ENCODE results near the gene DAB1. TPM values are rescaled to one million over a fixed set of nuclear protein-coding genes. Genes with fewer than 3 reads are reported as not detected.

DAB1 gene
- total and polyA plus RNA-seq, 2 of the 8 experiments (the other 6 are each of a cell fraction or from before 2014, with no cell fraction given): 4.4 to 11.8 TPM

GRCh38 chr1:57378534-57378933, 45.3 kb downstream of the DAB1 start:
- Histone ChIP-seq H3K14ac (ENCODE audit: insufficient read length) (no peak overlapping the region), H2AK5ac (ENCODE audit: low read depth, low read length) (no peak overlapping the region), H3K27me3 (replicated peaks in 1 of 4; ENCODE audit: control insufficient read depth in 3 of 4, extremely low read depth in 1 of 4, insufficient read depth in 3 of 4, low read length in 3 of 4) (no peaks in the 10 kb centered on the region), H3K9me3 (ENCODE audit: insufficient read depth in 2 of 2, low read depth in 1 of 2, low read length in 1 of 2) (no peaks in the 10 kb centered on the region), H2BK120ac (replicated peaks; ENCODE audit: low read depth, low read length) (no peak overlapping the region), H3K4me2 (ENCODE audit: insufficient read depth in 1 of 2, low read depth in 2 of 2, low read length in 2 of 2) (no peak overlapping the region), H2AFZ (ENCODE audit: low read length) (no peak overlapping the region), H3K56ac (replicated peaks; ENCODE audit: insufficient read length, low read depth, low read length) (no peak overlapping the region), H3K23ac (ENCODE audit: insufficient read length) (no peak overlapping the region), H3K4me3 (ENCODE audit: extremely low read depth in 1 of 4, insufficient read depth in 2 of 4, low read depth in 3 of 4, low read length in 4 of 4) (no peak overlapping the region), H2BK20ac (ENCODE audit: low read length) (no peak overlapping the region), H2BK15ac (ENCODE audit: low read length) (no peak overlapping the region), H3K79me1 (ENCODE audit: low read depth, low read length) (no peaks in the 10 kb centered on the region), H4K8ac (ENCODE audit: extremely low read depth, insufficient read depth, low read length) (no peak overlapping the region), H4K91ac (replicated peaks; ENCODE audit: insufficient read length, low read length) (no peak overlapping the region), H4K5ac (ENCODE audit: insufficient read length, low read depth, low read length) (no peak overlapping the region), H3K9ac (replicated peaks in 1 of 4; ENCODE audit: extremely low read depth in 1 of 4, low read depth in 3 of 4, low read length in 3 of 4) (no peak overlapping the region), H2BK5ac (ENCODE audit: low read depth, low read length) (no peak overlapping the region), H3K23me2 (ENCODE audit: low read depth, low read length) (no peaks in the 10 kb centered on the region), H3K4ac (replicated peaks; ENCODE audit: insufficient read length, low read depth, low read length) (no peak overlapping the region), H3K79me2 (ENCODE audit: control insufficient read depth in 1 of 2, insufficient read depth in 2 of 2, low read length in 2 of 2) (no peaks in the 10 kb centered on the region), H3K18ac (ENCODE audit: extremely low read depth, low read length) (no peak overlapping the region), H3K36me3 (ENCODE audit: control insufficient read depth in 2 of 4, insufficient read depth in 4 of 4, low read length in 3 of 4) (no peaks in the 10 kb centered on the region), H3K4me1 (replicated peaks in 1 of 4; ENCODE audit: control insufficient read depth in 3 of 4, insufficient read depth in 4 of 4, low read length in 3 of 4) (0 out of 7 replicates have a peak, but pooled peaks cover 0 to 4% (median 0%) of the 10 kb centered on the region in 4 experiments), H4K20me1 (replicated peaks in 1 of 2; ENCODE audit: control insufficient read depth in 1 of 2, insufficient read depth in 2 of 2, low read length in 2 of 2) (no peaks in the 10 kb centered on the region), H3K27ac (ENCODE audit: low read depth, low read length) (no peak overlapping the region), H2BK12ac (ENCODE audit: low read depth, low read length) (no peak overlapping the region)
- WGBS, 2 experiments (ENCODE audit: extremely low coverage in 1 of 2, insufficient coverage in 1 of 2, insufficient read length in 1 of 2, insufficient replicate concordance in 2 of 2, low coverage in 1 of 2, low lambda C conversion rate in 2 of 2, missing lambda C conversion rate in 1 of 2): 97% methylated on average over 2 of the region's 2 CpGs; no CpG with 5 or more reads in 1 of the 2 experiments
- FAIRE-seq (no peak), DNase-seq (ENCODE audit: low read depth in 1 of 2, low spot score in 2 of 2) (no peak)
- ChIA-PET POLR2A (ENCODE audit: partially characterized antibody) (no interaction called here), CTCF (ENCODE audit: partially characterized antibody) (interaction anchor here (0.9 to 3.1 kb wide), 12 partner anchors 8 to 558 kb away, joined by 3 to 9 read pairs (median 4); no protein-coding TSS in a partner anchor)
- TF ChIP-seq SAP30 (IDR thresholded peaks at IDR 0.05; ENCODE audit: insufficient read depth, insufficient replicate concordance, low read length): no peak
- no peak for TF ChIP-seq CHD2 (IDR thresholded peaks at IDR 0.05; ENCODE audit: low read length)
- TF ChIP-seq JUN (IDR thresholded peaks at IDR 0.05; ENCODE audit: low read depth, low read length): no peak
- TF ChIP-seq EP300 (IDR thresholded peaks at IDR 0.05; ENCODE audit: borderline replicate concordance in 1 of 2, low read depth in 2 of 2, low read length in 2 of 2): no peak
- no peak for TF ChIP-seq POLR2AphosphoS5 (IDR thresholded peaks at IDR 0.05; ENCODE audit: low read depth, low read length)
- TF ChIP-seq SP2 (IDR thresholded peaks at IDR 0.05; ENCODE audit: low read length): no peak
- no peak for TF ChIP-seq FOSL1 (IDR thresholded peaks at IDR 0.05; ENCODE audit: insufficient read depth, low read depth, low read length)
- no peak for TF ChIP-seq KDM4A (IDR thresholded peaks at IDR 0.05; ENCODE audit: low read depth, low read length, severe bottlenecking)
- TF ChIP-seq PHF8 (conservative IDR thresholded peaks at IDR 0.05; ENCODE audit: low read depth, low read length): no peak
- TF ChIP-seq RXRA (IDR thresholded peaks at IDR 0.05; ENCODE audit: insufficient read depth, low read depth, low read length): no peak
- no peak for TF ChIP-seq TEAD4 (IDR thresholded peaks at IDR 0.05; ENCODE audit: low read depth, low read length)
- TF ChIP-seq ATF3 (IDR thresholded peaks at IDR 0.05; ENCODE audit: insufficient read depth, low read depth, low read length): no peak
- TF ChIP-seq CREB1 (IDR thresholded peaks at IDR 0.05): no peak

All from H1 (cell line).